ENCODE measurements around the gene TSEN2.

The TSEN2 gene
- total RNA-seq = 10.3 to 15.1 (median 11.4) reads per million in 3 donors

- DNase-seq = peak; percentile 93 to 94 (median 93)
- no peaks in the 10 kb centered on the region for H3K9me3 ChIP-seq (ENCODE audit: control insufficient read depth, low read length)
- H3K27ac ChIP-seq (ENCODE audit: insufficient read depth, low read length, poor library complexity, severe bottlenecking) = peak within 1 kb of the TSS; percentile 76
- peaks cover 15% of the 10 kb centered on the region for H3K4me1 ChIP-seq (ENCODE audit: control insufficient read depth, insufficient read depth, low read length, poor library complexity, severe bottlenecking)
- no peaks in the 10 kb centered on the region for H3K27me3 ChIP-seq (replicated peaks; ENCODE audit: control insufficient read depth, insufficient read depth, low read length, poor library complexity, severe bottlenecking)
- H3K36me3 ChIP-seq (ENCODE audit: control insufficient read depth, insufficient read depth, low read length) = no peaks in the 10 kb centered on the region
- peak within 1 kb of the TSS; percentile 70 for H3K4me3 ChIP-seq (ENCODE audit: insufficient read depth, low read depth, low read length, poor library complexity, severe bottlenecking)
Measured at GRCh38 chr3:12484198-12484982, at the start of gene TSEN2. TSS of gene TSEN2 (plus strand) at chr3:12484480. CDS start at chr3:12489801, 5,321 bp downstream.

GRCh38 chr3:12436514-12437220 is 47.6 kb upstream of the TSEN2 start:
- H3K4me3 ChIP-seq (ENCODE audit: insufficient read depth, low read depth, low read length, poor library complexity, severe bottlenecking) = no peak overlapping the region
- H3K36me3 ChIP-seq (ENCODE audit: control insufficient read depth, insufficient read depth, low read length) = no peaks in the 10 kb centered on the region
- H3K4me1 ChIP-seq (ENCODE audit: control insufficient read depth, insufficient read depth, low read length, poor library complexity, severe bottlenecking) = no peaks in the 10 kb centered on the region
- no peaks in the 10 kb centered on the region for H3K9me3 ChIP-seq (ENCODE audit: control insufficient read depth, low read length)
- H3K27me3 ChIP-seq (replicated peaks; ENCODE audit: control insufficient read depth, insufficient read depth, low read length, poor library complexity, severe bottlenecking) = no peaks in the 10 kb centered on the region
- H3K27ac ChIP-seq (ENCODE audit: insufficient read depth, low read length, poor library complexity, severe bottlenecking) = no peak overlapping the region
- DNase-seq = no peak

- H3K4me1 ChIP-seq (ENCODE audit: control insufficient read depth, insufficient read depth, low read length, poor library complexity, severe bottlenecking) = no peaks in the 10 kb centered on the region
- DNase-seq = no peak
- H3K36me3 ChIP-seq (ENCODE audit: control insufficient read depth, insufficient read depth, low read length) = no peaks in the 10 kb centered on the region
- no peak overlapping the region for H3K27ac ChIP-seq (ENCODE audit: insufficient read depth, low read length, poor library complexity, severe bottlenecking)
- no peaks in the 10 kb centered on the region for H3K27me3 ChIP-seq (replicated peaks; ENCODE audit: control insufficient read depth, insufficient read depth, low read length, poor library complexity, severe bottlenecking)
- no peak overlapping the region for H3K4me3 ChIP-seq (ENCODE audit: insufficient read depth, low read depth, low read length, poor library complexity, severe bottlenecking)
- H3K9me3 ChIP-seq (ENCODE audit: control insufficient read depth, low read length) = no peaks in the 10 kb centered on the region
Measured at GRCh38 chr3:12437221-12437605, 47.1 kb upstream of the TSEN2 start.

GRCh38 chr3:12437861-12438260 is 46.4 kb upstream of the TSEN2 start:
- no peak for DNase-seq
- no peaks in the 10 kb centered on the region for H3K9me3 ChIP-seq (ENCODE audit: control insufficient read depth, low read length)
- H3K4me3 ChIP-seq (ENCODE audit: insufficient read depth, low read depth, low read length, poor library complexity, severe bottlenecking) = no peak overlapping the region
- H3K36me3 ChIP-seq (ENCODE audit: control insufficient read depth, insufficient read depth, low read length) = no peaks in the 10 kb centered on the region
- H3K27me3 ChIP-seq (replicated peaks; ENCODE audit: control insufficient read depth, insufficient read depth, low read length, poor library complexity, severe bottlenecking) = no peaks in the 10 kb centered on the region
- H3K4me1 ChIP-seq (ENCODE audit: control insufficient read depth, insufficient read depth, low read length, poor library complexity, severe bottlenecking) = no peaks in the 10 kb centered on the region
- no peak overlapping the region for H3K27ac ChIP-seq (ENCODE audit: insufficient read depth, low read length, poor library complexity, severe bottlenecking)

- Histone ChIP-seq H3K4me3 (ENCODE audit: insufficient read depth, low read depth, low read length, poor library complexity, severe bottlenecking) (no peak overlapping the region), H3K27ac (ENCODE audit: insufficient read depth, low read length, poor library complexity, severe bottlenecking) (no peak overlapping the region), H3K9me3 (ENCODE audit: control insufficient read depth, low read length) (no peaks in the 10 kb centered on the region), H3K36me3 (ENCODE audit: control insufficient read depth, insufficient read depth, low read length) (no peaks in the 10 kb centered on the region), H3K4me1 (ENCODE audit: control insufficient read depth, insufficient read depth, low read length, poor library complexity, severe bottlenecking) (no peaks in the 10 kb centered on the region), H3K27me3 (replicated peaks; ENCODE audit: control insufficient read depth, insufficient read depth, low read length, poor library complexity, severe bottlenecking) (no peaks in the 10 kb centered on the region)
- DNase-seq = no peak
Measured at GRCh38 chr3:12438318-12438717, 46.0 kb upstream of the TSEN2 start.

GRCh38 chr3:12439161-12439940 is 44.9 kb upstream of the TSEN2 start:
- DNase-seq = no peak
- Histone ChIP-seq H3K9me3 (ENCODE audit: control insufficient read depth, low read length) (no peaks in the 10 kb centered on the region), H3K4me1 (ENCODE audit: control insufficient read depth, insufficient read depth, low read length, poor library complexity, severe bottlenecking) (no peaks in the 10 kb centered on the region), H3K27ac (ENCODE audit: insufficient read depth, low read length, poor library complexity, severe bottlenecking) (no peak overlapping the region), H3K4me3 (ENCODE audit: insufficient read depth, low read depth, low read length, poor library complexity, severe bottlenecking) (no peak overlapping the region), H3K27me3 (replicated peaks; ENCODE audit: control insufficient read depth, insufficient read depth, low read length, poor library complexity, severe bottlenecking) (no peaks in the 10 kb centered on the region), H3K36me3 (ENCODE audit: control insufficient read depth, insufficient read depth, low read length) (no peaks in the 10 kb centered on the region)

GRCh38 chr3:12440927-12441714 is 43.2 kb upstream of the TSEN2 start:
- H3K36me3 ChIP-seq (ENCODE audit: control insufficient read depth, insufficient read depth, low read length) = no peaks in the 10 kb centered on the region
- no peaks in the 10 kb centered on the region for H3K9me3 ChIP-seq (ENCODE audit: control insufficient read depth, low read length)
- H3K27me3 ChIP-seq (replicated peaks; ENCODE audit: control insufficient read depth, insufficient read depth, low read length, poor library complexity, severe bottlenecking) = no peaks in the 10 kb centered on the region
- no peak for DNase-seq
- no peak overlapping the region for H3K4me3 ChIP-seq (ENCODE audit: insufficient read depth, low read depth, low read length, poor library complexity, severe bottlenecking)
- no peak overlapping the region for H3K27ac ChIP-seq (ENCODE audit: insufficient read depth, low read length, poor library complexity, severe bottlenecking)
- H3K4me1 ChIP-seq (ENCODE audit: control insufficient read depth, insufficient read depth, low read length, poor library complexity, severe bottlenecking) = no peaks in the 10 kb centered on the region

- Histone ChIP-seq H3K4me1 (ENCODE audit: control insufficient read depth, insufficient read depth, low read length, poor library complexity, severe bottlenecking) (no peaks in the 10 kb centered on the region), H3K36me3 (ENCODE audit: control insufficient read depth, insufficient read depth, low read length) (no peaks in the 10 kb centered on the region), H3K9me3 (ENCODE audit: control insufficient read depth, low read length) (no peaks in the 10 kb centered on the region), H3K4me3 (ENCODE audit: insufficient read depth, low read depth, low read length, poor library complexity, severe bottlenecking) (no peak overlapping the region), H3K27ac (ENCODE audit: insufficient read depth, low read length, poor library complexity, severe bottlenecking) (no peak overlapping the region), H3K27me3 (replicated peaks; ENCODE audit: control insufficient read depth, insufficient read depth, low read length, poor library complexity, severe bottlenecking) (no peaks in the 10 kb centered on the region)
- no peak for DNase-seq
Measured at GRCh38 chr3:12442654-12443501, 41.4 kb upstream of the TSEN2 start.

Data from effector memory CD4-positive, alpha-beta T cell (primary cell).